Left ventricle myocardium inferior (tissue), 1 donor: ENCODE measurements around the gene KCNG2. TPM values are rescaled to one million over a fixed set of nuclear protein-coding genes. Genes with fewer than 3 reads are reported as not detected.

Experiments
- DNase-seq: peaks from one replicate; pipeline ENCODE4 v3.0.0-alpha.2; 2020
- H3K27ac ChIP-seq: fragments of 200-600 bp; replicated peaks from 2 replicates; pipeline ENCODE4 v1.8.0; 2021
- H3K27me3 ChIP-seq: fragments of 200-600 bp; 2 replicates; pipeline ENCODE4 v1.8.0; 2021; ENCODE audit warnings: low read depth
- H3K36me3 ChIP-seq: fragments of 200-600 bp; 2 replicates; pipeline ENCODE4 v1.8.0; 2021
- H3K4me1 ChIP-seq: fragments of 200-600 bp; 2 replicates; pipeline ENCODE4 v1.8.0; 2021
- H3K4me3 ChIP-seq: fragments of 200-600 bp; 2 replicates; pipeline ENCODE4 v1.8.0; 2021; ENCODE audit warnings: mild to moderate bottlenecking, moderate library complexity
- H3K9me3 ChIP-seq: fragments of 200-600 bp; replicated peaks from 2 replicates; pipeline ENCODE4 v1.8.0; 2021
- intact Hi-C: fragments of 100-400 bp; cut with micrococcal nuclease; formaldehyde crosslinking; loops from one replicate; pipeline ENCODE4 v1.11.0; 2022
- total RNA-seq: library from RNA; stranded (reverse); fragmentation: NEBNext Ultra II Directional; extraction: Animal tissue kit (Norgen Biotek cat#: 25700); gene quantifications from one replicate; pipeline ENCODE4 v1.2.1, GENCODE V29; 2021
- TF ChIP-seq, protein P1 (sequence below): fragments of 200-600 bp; IDR thresholded peaks from 2 replicates; pipeline ENCODE4 v1.8.0; 2021; ENCODE audit warnings: antibody characterized with exemption, mild to moderate bottlenecking, borderline replicate concordance
- donor health status: DM: no; HTN: yes; CAD: no; lungs with severe emphysema.

KCNG2 gene
- total RNA-seq, 1 donor from 2014 or later, result not detected

- Histone ChIP-seq H3K4me1 (no peaks in the 10 kb centered on the region), H3K9me3 (peaks cover 38% of the 10 kb centered on the region), H3K4me3 (no peak overlapping the region), H3K36me3 (peaks cover 26% of the 10 kb centered on the region), H3K27ac (no peak overlapping the region), H3K27me3 (no peaks in the 10 kb centered on the region)
- no peak for DNase-seq
- intact Hi-C loops, result no loop called here
- TF ChIP-seq, protein P1, sequence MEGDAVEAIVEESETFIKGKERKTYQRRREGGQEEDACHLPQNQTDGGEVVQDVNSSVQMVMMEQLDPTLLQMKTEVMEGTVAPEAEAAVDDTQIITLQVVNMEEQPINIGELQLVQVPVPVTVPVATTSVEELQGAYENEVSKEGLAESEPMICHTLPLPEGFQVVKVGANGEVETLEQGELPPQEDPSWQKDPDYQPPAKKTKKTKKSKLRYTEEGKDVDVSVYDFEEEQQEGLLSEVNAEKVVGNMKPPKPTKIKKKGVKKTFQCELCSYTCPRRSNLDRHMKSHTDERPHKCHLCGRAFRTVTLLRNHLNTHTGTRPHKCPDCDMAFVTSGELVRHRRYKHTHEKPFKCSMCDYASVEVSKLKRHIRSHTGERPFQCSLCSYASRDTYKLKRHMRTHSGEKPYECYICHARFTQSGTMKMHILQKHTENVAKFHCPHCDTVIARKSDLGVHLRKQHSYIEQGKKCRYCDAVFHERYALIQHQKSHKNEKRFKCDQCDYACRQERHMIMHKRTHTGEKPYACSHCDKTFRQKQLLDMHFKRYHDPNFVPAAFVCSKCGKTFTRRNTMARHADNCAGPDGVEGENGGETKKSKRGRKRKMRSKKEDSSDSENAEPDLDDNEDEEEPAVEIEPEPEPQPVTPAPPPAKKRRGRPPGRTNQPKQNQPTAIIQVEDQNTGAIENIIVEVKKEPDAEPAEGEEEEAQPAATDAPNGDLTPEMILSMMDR, result no peak
Measured at GRCh38 chr18:79900610-79901570, 103.2 kb downstream of the KCNG2 start.

GRCh38 chr18:79901665-79902064, 103.9 kb downstream of the KCNG2 start:
- Histone ChIP-seq H3K9me3 (peaks cover 30% of the 10 kb centered on the region), H3K27ac (no peak overlapping the region), H3K36me3 (peaks cover 26% of the 10 kb centered on the region), H3K4me3 (no peak overlapping the region), H3K4me1 (no peaks in the 10 kb centered on the region), H3K27me3 (no peaks in the 10 kb centered on the region)
- DNase-seq, result no peak
- intact Hi-C loops, result no loop called here
- TF ChIP-seq, protein P1, result no peak

- no peaks in the 10 kb centered on the region for H3K4me1 ChIP-seq
- TF ChIP-seq, protein P1, result no peak
- no peak overlapping the region for H3K27ac ChIP-seq
- no peaks in the 10 kb centered on the region for H3K27me3 ChIP-seq
- H3K4me3 ChIP-seq, result no peak overlapping the region
- H3K36me3 ChIP-seq, result peaks cover 26% of the 10 kb centered on the region
- intact Hi-C loops, result no loop called here
- peaks cover 26% of the 10 kb centered on the region for H3K9me3 ChIP-seq
- DNase-seq, result no peak
Measured at GRCh38 chr18:79902075-79902474, 104.3 kb downstream of the KCNG2 start.

GRCh38 chr18:79902640-79903039, 104.9 kb downstream of the KCNG2 start:
- H3K27me3 ChIP-seq, result no peaks in the 10 kb centered on the region
- intact Hi-C loops, result no loop called here
- DNase-seq, result no peak
- no peak overlapping the region for H3K4me3 ChIP-seq
- peaks cover 28% of the 10 kb centered on the region for H3K36me3 ChIP-seq
- TF ChIP-seq, protein P1, result no peak
- peaks cover 22% of the 10 kb centered on the region for H3K9me3 ChIP-seq
- no peak overlapping the region for H3K27ac ChIP-seq
- H3K4me1 ChIP-seq, result no peaks in the 10 kb centered on the region

DNA sequence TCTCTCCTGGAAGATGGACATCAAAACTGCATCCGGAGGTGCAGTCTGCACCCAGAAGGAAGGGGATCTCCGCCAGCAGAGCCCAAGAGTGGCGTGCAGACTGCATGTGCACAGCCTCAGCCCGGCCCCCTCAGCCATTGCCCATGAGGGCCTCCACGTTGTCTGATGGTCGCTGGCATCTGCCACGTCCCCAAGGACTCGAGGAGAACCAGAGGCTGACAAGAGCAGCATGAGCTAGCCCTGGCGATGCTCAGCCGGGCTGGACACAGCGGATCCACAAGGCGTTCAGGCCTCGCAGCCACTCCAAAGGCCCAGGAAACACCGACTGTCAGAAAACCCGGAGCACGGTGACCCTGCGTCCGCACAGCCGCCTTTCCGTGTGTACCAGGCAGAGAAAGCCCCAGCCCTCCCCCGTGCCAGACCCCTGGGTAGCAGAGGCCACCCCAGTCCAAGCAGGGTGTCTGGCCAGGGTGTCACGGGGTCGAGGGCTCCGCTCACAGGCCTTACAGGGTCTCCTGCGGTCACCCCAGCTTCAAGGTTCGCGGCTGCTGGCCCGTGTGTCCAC, 105.4 kb downstream of the KCNG2 start:
- no peaks in the 10 kb centered on the region for H3K27me3 ChIP-seq
- H3K9me3 ChIP-seq, result peaks cover 20% of the 10 kb centered on the region
- TF ChIP-seq, protein P1, result no peak
- no peak overlapping the region for H3K27ac ChIP-seq
- H3K36me3 ChIP-seq, result peaks cover 29% of the 10 kb centered on the region
- no peaks in the 10 kb centered on the region for H3K4me1 ChIP-seq
- DNase-seq, result no peak
- intact Hi-C loops, result no loop called here
- no peak overlapping the region for H3K4me3 ChIP-seq
